LNCaP clone FGC (cell line): ENCODE data around the gene STK40.

Source experiments
- DNase-seq: peaks from one replicate; pipeline ENCODE4 v3.0.0-alpha.2; 2011; ENCODE audit warnings: low read depth
- H3K4me3 ChIP-seq: 2 replicates; pipeline ENCODE4 v1.5.1; 2011; ENCODE audit warnings: mild to moderate bottlenecking, low read depth, low read length, control low read depth
- TF ChIP-seq, protein P1 (sequence below): IDR thresholded peaks from 2 replicates; pipeline ENCODE4 v1.5.1; 2012; ENCODE audit warnings: mild to moderate bottlenecking; ENCODE audit not compliant: control insufficient read depth, insufficient read depth; ENCODE audit errors: extremely low read depth

STK40 gene

DNA sequence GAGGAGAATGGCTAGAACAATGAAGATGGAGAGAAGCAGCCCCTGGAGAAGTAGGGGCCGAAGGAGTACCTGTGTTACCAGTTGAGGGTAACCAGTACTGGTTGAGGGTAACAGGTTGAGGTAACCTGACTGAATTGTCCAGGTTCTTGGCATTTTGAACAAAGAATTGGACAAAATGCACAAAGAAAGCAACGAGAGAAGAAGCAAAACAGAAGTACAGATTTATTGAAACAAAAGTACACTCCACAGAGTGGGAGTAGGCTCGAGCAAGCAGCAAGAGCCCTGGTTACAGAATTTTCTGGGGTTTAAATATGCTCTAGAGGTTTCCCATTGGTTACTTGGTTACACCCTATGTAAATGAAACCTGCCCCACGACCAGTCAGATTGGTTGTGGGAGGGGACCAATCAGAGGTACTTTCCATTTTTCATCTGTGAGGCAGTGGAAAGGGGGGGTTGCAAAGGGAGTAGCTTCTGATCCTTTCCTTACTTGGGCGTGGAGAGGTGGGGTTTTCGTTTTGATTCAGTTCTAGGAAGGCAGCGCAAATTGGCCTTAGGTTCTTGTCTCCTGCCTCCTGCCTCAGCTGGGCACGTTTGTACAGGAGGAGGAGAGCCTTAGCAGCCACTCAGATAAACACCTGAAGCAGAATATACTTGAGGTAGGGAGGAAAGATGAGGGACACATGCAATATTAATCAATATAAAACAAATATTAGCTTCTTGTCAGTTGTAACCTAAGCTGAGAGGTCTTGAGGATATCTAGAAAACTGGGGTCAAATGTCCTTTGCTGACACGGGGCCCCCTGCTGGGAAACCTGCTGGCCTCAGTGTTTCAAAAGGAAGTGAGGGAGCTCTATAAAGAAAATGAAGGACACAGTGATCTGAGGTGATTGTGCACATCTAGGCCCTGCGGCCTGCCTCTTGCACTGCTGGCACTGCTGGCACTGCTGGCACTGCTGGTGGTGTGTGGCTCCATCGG, 26.2 kb upstream of the STK40 start:
- no peak overlapping the region for H3K4me3 ChIP-seq
- TF ChIP-seq, protein P1, sequence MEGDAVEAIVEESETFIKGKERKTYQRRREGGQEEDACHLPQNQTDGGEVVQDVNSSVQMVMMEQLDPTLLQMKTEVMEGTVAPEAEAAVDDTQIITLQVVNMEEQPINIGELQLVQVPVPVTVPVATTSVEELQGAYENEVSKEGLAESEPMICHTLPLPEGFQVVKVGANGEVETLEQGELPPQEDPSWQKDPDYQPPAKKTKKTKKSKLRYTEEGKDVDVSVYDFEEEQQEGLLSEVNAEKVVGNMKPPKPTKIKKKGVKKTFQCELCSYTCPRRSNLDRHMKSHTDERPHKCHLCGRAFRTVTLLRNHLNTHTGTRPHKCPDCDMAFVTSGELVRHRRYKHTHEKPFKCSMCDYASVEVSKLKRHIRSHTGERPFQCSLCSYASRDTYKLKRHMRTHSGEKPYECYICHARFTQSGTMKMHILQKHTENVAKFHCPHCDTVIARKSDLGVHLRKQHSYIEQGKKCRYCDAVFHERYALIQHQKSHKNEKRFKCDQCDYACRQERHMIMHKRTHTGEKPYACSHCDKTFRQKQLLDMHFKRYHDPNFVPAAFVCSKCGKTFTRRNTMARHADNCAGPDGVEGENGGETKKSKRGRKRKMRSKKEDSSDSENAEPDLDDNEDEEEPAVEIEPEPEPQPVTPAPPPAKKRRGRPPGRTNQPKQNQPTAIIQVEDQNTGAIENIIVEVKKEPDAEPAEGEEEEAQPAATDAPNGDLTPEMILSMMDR: no peak
- DNase-seq: no peak

DNA sequence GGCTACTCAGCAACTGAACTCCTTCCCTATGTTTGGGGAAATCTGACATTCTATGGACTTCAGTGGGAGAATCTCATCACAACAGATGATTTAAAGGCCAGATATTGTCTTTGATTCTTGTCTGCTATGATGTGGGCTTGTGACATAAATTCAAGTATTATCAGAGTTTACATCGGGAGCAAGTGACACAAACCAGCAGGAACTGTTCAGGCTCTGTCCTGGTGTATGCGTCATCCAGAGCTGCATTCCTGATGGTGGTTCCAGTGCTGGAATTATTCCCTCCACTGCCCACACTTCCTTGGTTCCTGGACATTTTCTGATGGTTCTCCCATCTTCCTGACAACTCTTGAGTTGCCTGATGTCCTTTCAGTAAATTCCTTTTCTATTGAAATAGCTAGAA, 22.8 kb upstream of the STK40 start:
- TF ChIP-seq, protein P1: no peak
- no peak for DNase-seq
- no peak overlapping the region for H3K4me3 ChIP-seq

DNA sequence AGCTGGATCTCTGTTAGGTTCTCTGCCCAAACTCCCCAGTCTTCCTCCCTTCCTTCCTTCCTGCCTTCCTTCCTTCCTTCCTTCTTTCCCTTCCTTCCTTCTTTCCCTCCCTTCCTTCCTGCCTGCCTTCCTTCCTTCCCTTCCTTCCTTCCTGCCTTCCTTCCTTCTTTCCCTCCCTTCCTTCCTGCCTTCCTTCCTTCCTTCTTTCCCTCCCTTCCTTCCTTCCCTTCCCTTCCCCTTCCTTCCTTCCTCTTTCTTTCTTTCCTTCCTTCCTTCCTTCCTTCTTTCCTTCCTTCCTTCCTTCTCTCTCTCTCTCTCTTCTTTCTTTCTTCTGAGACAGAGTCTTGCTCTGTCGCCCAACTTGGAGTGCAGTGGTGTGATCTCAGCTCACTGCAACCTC, 20.7 kb upstream of the STK40 start:
- TF ChIP-seq, protein P1: no peak
- no peak for DNase-seq

DNA sequence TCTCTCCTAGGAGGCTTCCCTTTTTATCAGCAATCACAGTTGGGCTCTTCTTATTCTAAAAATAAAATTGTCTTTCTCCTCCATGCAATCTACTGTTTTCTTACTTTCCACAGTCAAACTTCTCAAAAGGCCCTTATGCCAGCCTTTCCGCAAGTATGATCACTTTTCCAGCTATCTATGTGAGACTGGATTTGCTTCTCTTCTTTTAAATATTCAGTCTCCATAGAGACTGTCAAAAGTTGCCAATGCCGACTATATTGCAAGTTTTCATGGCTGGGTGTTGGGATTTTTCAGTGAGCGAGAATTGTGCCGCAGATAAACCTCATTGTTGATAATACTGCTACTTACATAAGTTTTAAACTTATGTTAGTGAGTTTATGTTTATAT, 16.8 kb upstream of the STK40 start:
- TF ChIP-seq, protein P1: no peak
- no peak overlapping the region for H3K4me3 ChIP-seq
- no peak for DNase-seq

More for the DNA sequence above, 20.7 kb upstream of the STK40 start:
- no peak overlapping the region for H3K4me3 ChIP-seq

DNA sequence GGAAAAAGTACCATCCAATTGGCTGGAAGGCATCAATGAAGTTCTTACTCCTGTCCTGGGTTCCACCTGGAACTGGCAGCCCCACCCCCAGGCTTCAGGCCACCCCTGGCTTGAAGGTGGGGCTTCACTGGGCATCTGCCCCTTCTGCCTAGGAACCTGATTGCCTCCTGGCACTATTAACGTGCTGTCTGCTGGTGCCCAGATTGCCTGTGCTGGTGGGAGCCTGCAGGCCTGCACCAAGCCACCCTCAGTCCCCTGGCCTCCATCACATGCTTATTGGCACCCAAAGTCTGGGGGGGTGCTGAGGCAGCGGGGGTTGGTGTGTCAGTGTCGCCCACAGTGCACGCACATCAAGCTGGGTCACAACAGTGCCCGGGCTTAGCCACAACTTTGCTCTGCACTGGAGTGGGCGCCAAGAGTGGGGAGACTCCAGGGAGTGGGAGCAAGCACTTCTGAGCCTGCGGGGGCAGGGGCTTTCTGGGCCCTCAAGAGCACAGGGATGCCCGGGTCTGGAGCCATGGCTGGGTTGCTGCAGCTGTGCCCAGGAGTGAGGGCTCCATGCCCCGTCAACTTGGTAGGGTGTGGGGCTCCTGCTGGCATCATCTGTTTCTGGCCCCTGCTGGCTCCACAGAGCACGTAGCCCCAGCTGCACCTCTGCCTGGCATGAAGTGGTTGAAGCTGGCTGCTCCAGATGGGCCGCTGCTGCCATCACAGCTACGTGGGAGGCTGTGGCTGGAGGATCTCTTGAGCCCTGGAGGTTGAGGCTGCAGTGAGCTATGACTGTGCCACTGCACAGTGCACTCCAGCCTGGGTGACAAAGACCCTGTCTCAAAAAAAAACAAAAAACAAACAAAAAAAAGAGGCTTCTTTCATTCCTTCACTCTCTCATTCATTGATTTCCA, 16.1 kb upstream of the STK40 start:
- no peak for DNase-seq
- no peak overlapping the region for H3K4me3 ChIP-seq
- TF ChIP-seq, protein P1: no peak

DNA sequence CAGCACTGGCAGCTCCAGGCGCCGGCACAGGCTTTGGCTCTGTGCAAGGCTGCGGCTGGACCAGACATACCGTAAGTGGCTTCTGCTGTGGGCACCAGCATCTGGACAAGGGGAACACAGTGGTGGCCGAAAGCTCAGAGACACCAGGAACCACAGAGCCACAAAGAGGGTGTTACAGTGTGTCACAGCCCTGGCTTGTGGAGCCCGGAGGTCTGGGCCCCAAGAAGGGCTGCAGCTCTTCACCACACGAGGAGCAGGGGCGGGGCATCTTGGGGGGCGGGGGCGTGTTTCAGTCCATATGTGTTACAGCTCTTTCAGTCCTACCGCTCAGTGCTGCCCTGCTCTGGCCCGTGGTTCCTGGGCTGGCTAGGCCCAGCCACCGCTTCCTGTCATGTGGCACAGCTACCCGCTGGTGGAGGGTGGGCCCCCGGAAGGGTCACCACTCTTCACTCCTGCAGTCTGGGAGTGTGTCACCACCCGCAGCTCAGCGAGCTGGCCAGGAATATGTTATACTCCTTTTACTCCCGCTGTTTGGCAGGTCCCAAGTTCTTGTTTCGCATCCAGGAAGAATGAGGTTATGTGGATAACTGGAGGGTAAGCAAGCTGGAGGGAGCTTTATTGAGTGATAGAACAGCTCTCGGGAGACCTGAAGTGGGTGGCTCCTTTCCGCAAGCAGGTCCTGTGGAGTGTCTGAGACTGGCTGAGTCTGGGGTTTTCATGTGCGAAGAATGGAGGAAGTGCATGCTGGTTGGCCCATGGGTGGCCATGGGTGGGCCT, 15.3 kb upstream of the STK40 start:
- no peak for DNase-seq

More for the DNA sequence above, 15.3 kb upstream of the STK40 start:
- TF ChIP-seq, protein P1: no peak
- H3K4me3 ChIP-seq: no peak overlapping the region
